Stromal cell of bone marrow (primary cell): ENCODE data around the gene FAM219B.
A peak's percentile ranks its signal among the peaks of the same experiment; 100 is the strongest.

Experiments
- DNase-seq: peaks from one replicate; pipeline ENCODE4 v3.0.0-alpha.2; 2012; ENCODE audit warnings: low read depth

Gene FAM219B

GRCh38 chr15:74873036-74873755 lies 33.5 kb downstream of the FAM219B start, which contains the start of gene SCAMP2:
Gene SCAMP2 (minus strand): TSS chr15:74873365. CDS start chr15:74873255, 110 bp downstream.
- DNase-seq: peak; percentile 94

GRCh38 chr15:74872702-74873035 lies 34.0 kb downstream of the FAM219B start:
- no peak for DNase-seq

GRCh38 chr15:74870436-74871215 lies 36.0 kb downstream of the FAM219B start:
- no peak for DNase-seq

- DNase-seq: no peak
Observed at GRCh38 chr15:74869726-74870407, 36.8 kb downstream of the FAM219B start.

- DNase-seq: no peak
Observed at GRCh38 chr15:74869372-74869725, 37.3 kb downstream of the FAM219B start.

- no peak for DNase-seq
Observed at GRCh38 chr15:74868059-74868458, 38.6 kb downstream of the FAM219B start.

- DNase-seq: no peak
Observed at GRCh38 chr15:74867466-74868038, 39.1 kb downstream of the FAM219B start.

GRCh38 chr15:74866090-74866489 lies 40.6 kb downstream of the FAM219B start:
- DNase-seq: peak; percentile 45

GRCh38 chr15:74865316-74865715 lies 41.3 kb downstream of the FAM219B start:
- no peak for DNase-seq

GRCh38 chr15:74864296-74864695 lies 42.4 kb downstream of the FAM219B start:
- DNase-seq: no peak

- DNase-seq: no peak
Observed at GRCh38 chr15:74863239-74864056, 43.2 kb downstream of the FAM219B start.

GRCh38 chr15:74858369-74858740 lies 48.3 kb downstream of the FAM219B start:
- DNase-seq: no peak

- no peak for DNase-seq
Observed at GRCh38 chr15:74857671-74858368, 48.8 kb downstream of the FAM219B start.

GRCh38 chr15:74857082-74857655 lies 49.5 kb downstream of the FAM219B start:
- DNase-seq: no peak

GRCh38 chr15:74856537-74856936 lies 50.1 kb downstream of the FAM219B start:
- no peak for DNase-seq

- DNase-seq: no peak
Observed at GRCh38 chr15:74855857-74856256, 50.8 kb downstream of the FAM219B start.

GRCh38 chr15:74854453-74855022 lies 52.1 kb downstream of the FAM219B start:
- DNase-seq: no peak

- DNase-seq: no peak
Observed at GRCh38 chr15:74851960-74852359, 54.7 kb downstream of the FAM219B start.

- DNase-seq: no peak
Observed at GRCh38 chr15:74850393-74850792, 56.3 kb downstream of the FAM219B start.
